Measurements from ENCODE around the gene CA12. TPM values are rescaled to one million over a fixed set of nuclear protein-coding genes. Genes with fewer than 3 reads are reported as not detected.

Gene CA12
- total and polyA plus RNA-seq, 9 donors = 0.16 to 10.5 (median 3.5) TPM; not detected in 1

- H3K9me3 ChIP-seq = no peaks in the 10 kb centered on the region
- H3K4me3 ChIP-seq = no peak overlapping the region
- no peak for TF ChIP-seq CTCF (IDR thresholded peaks at IDR 0.05)
- no peak for TF ChIP-seq POLR2A (IDR thresholded peaks at IDR 0.05)
- no peak for TF ChIP-seq EP300 (IDR thresholded peaks at IDR 0.05)
- peaks cover 11% of the 10 kb centered on the region for H3K4me1 ChIP-seq (ENCODE audit: insufficient read depth)
- no peaks in the 10 kb centered on the region for H3K36me3 ChIP-seq
- DNase-seq = no peak
- WGBS, 3 donors = 89 to 92% (median 92%) methylated on average over 6 of the region's 6 CpGs
- intact Hi-C loops (cut with DNase I) = loop anchor here in 1 of 4 donors (10.0 kb wide), 1 partner anchor 227 kb away; no protein-coding TSS in a partner anchor
- no peaks in the 10 kb centered on the region for H3K27me3 ChIP-seq
- no peak overlapping the region for H3K27ac ChIP-seq
These were observed 10.2 kb upstream of the CA12 start for GRCh38 chr15:63391669-63392360.

- Histone ChIP-seq H3K4me3 (no peak overlapping the region), H3K27ac (no peak overlapping the region), H3K27me3 (no peaks in the 10 kb centered on the region), H3K9me3 (no peaks in the 10 kb centered on the region), H3K4me1 (ENCODE audit: insufficient read depth) (peaks cover 11% of the 10 kb centered on the region), H3K36me3 (no peaks in the 10 kb centered on the region)
- TF ChIP-seq CTCF (IDR thresholded peaks at IDR 0.05) (no peak), POLR2A (IDR thresholded peaks at IDR 0.05) (no peak), EP300 (IDR thresholded peaks at IDR 0.05) (no peak)
- WGBS, 3 donors = 51 to 66% (median 61%) methylated on average over 3 of the region's 3 CpGs
- DNase-seq = no peak
- intact Hi-C loops (cut with DNase I) = loop anchor here in 1 of 4 donors (10.0 kb wide), 1 partner anchor 226 kb away; no protein-coding TSS in a partner anchor
These were observed 9.0 kb upstream of the CA12 start for GRCh38 chr15:63390689-63391088.

DNA sequence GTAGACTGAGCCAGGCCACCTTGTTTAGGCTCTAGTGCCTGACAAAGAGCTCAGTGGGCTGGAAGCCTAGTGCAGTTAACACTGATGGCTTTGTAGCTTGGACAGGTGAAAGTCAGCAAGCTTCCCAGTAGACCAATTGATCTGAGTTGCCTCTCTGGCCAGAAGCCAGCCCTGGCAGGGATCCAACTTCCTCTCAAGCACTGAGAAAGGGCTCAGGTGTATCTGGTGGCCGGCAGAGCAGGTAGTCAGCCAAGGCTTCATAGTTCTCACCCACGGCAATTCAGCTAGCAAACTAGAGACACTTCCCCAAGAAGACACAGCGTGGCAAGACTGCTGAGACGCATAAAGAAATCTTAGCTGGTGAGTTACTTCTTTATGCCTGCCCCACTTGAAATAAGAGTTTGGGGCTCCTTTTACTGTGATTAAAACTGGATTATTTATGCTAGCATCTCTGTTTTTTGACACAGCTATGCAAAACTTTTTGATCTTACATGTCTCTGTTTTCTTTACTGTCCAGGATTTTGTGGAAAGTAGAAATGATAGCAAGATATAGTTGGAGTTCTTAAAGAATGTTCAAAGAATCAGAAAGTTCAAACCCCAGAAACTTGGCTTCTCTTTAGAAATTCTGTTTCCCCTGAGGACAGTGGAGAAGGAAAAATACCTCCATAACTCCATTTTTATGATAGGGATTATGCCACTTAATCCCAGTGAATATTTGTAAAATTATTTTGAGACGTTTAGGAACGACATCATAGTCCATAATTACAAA lies 8.4 kb upstream of the CA12 start:
- Histone ChIP-seq H3K36me3 (no peaks in the 10 kb centered on the region), H3K4me3 (no peak overlapping the region), H3K27me3 (no peaks in the 10 kb centered on the region), H3K9me3 (no peaks in the 10 kb centered on the region), H3K27ac (no peak overlapping the region), H3K4me1 (ENCODE audit: insufficient read depth) (peaks cover 11% of the 10 kb centered on the region)
- peak in 4 of 5 donors; percentile 25 to 45 (median 38) for DNase-seq
- TF ChIP-seq EP300 (IDR thresholded peaks at IDR 0.05) (no peak), CTCF (IDR thresholded peaks at IDR 0.05) (no peak), POLR2A (IDR thresholded peaks at IDR 0.05) (no peak)
- 61 to 68% (median 64%) methylated on average over 6 of the region's 6 CpGs for WGBS, 3 donors
- intact Hi-C loops (cut with DNase I) = loop anchor here in 2 of 4 donors (10.0 kb wide), 2 partner anchors 95 to 225 kb away; no protein-coding TSS in a partner anchor

- intact Hi-C loops (cut with DNase I) = loop anchor here in 1 of 4 donors (10.0 kb wide), 1 partner anchor 94 kb away; no protein-coding TSS in a partner anchor
- H3K27ac ChIP-seq = no peak overlapping the region
- TF ChIP-seq POLR2A (IDR thresholded peaks at IDR 0.05) = no peak
- H3K4me3 ChIP-seq = no peak overlapping the region
- no peaks in the 10 kb centered on the region for H3K36me3 ChIP-seq
- DNase-seq = no peak
- no peaks in the 10 kb centered on the region for H3K9me3 ChIP-seq
- peaks cover 11% of the 10 kb centered on the region for H3K4me1 ChIP-seq (ENCODE audit: insufficient read depth)
- WGBS, 3 donors = 87 to 95% (median 89%) methylated on average over 5 of the region's 5 CpGs
- no peaks in the 10 kb centered on the region for H3K27me3 ChIP-seq
These were observed 6.9 kb upstream of the CA12 start for GRCh38 chr15:63388511-63388910.

Measured in ovary (tissue), 9 donors.